Measurements from ENCODE around the gene TENM4. TPM values are rescaled to one million over a fixed set of nuclear protein-coding genes. Genes with fewer than 3 reads are reported as not detected.

Gene TENM4
- polyA plus RNA-seq, 1 experiment, result 5.5 TPM

GRCh38 chr11:79117488-79117887, 323.3 kb downstream of the TENM4 start:
- ChIA-PET CTCF (no interaction called here), POLR2A (no interaction called here)
- no peaks in the 10 kb centered on the region for H3K9me3 ChIP-seq (ENCODE audit: control insufficient read depth, insufficient read depth, low read length)
- no peak overlapping the region for H3K27ac ChIP-seq (ENCODE audit: low read depth, low read length)
- DNase-seq (ENCODE audit: low read depth, low spot score), result no peak
- no peak for TF ChIP-seq CTCF (IDR thresholded peaks at IDR 0.05; ENCODE audit: low read depth, low read length)
- H3K27me3 ChIP-seq (ENCODE audit: control insufficient read depth, insufficient read depth, low read length), result peaks cover 3% of the 10 kb centered on the region
- H3K4me3 ChIP-seq (ENCODE audit: low read depth, low read length), result no peak overlapping the region

DNA sequence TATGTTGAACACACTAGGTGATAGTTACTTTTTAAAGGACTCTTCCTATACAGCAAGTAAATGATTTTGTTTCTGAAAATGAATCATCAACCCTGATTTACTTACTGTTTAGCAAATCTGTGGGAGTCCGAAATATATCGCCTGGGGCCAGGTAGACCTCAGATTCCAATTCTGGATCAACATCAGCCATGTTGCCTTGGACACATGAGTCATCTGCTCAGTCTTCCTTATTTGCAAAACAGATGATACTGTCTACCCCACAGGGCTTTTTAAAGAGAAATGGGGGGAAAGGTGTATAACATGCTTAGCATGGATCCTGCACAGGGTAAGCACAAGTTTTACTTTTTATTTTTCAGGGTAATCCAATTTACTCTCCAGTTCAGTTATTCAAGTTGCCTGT, 324.2 kb downstream of the TENM4 start:
- CTCF ChIA-PET, result interaction anchor here (1.3 kb wide), 1 partner anchor 17 kb away, joined by 3 read pairs; no protein-coding TSS in a partner anchor
- no peaks in the 10 kb centered on the region for H3K9me3 ChIP-seq (ENCODE audit: control insufficient read depth, insufficient read depth, low read length)
- H3K27me3 ChIP-seq (ENCODE audit: control insufficient read depth, insufficient read depth, low read length), result peaks cover 3% of the 10 kb centered on the region
- no peak for TF ChIP-seq CTCF (IDR thresholded peaks at IDR 0.05; ENCODE audit: low read depth, low read length)
- H3K27ac ChIP-seq (ENCODE audit: low read depth, low read length), result no peak overlapping the region
- POLR2A ChIA-PET, result no interaction called here
- no peak for DNase-seq (ENCODE audit: low read depth, low spot score)
- no peak overlapping the region for H3K4me3 ChIP-seq (ENCODE audit: low read depth, low read length)

- no peak overlapping the region for H3K27ac ChIP-seq (ENCODE audit: low read depth, low read length)
- no peak for TF ChIP-seq CTCF (IDR thresholded peaks at IDR 0.05; ENCODE audit: low read depth, low read length)
- no peaks in the 10 kb centered on the region for H3K9me3 ChIP-seq (ENCODE audit: control insufficient read depth, insufficient read depth, low read length)
- H3K27me3 ChIP-seq (ENCODE audit: control insufficient read depth, insufficient read depth, low read length), result peaks cover 3% of the 10 kb centered on the region
- ChIA-PET POLR2A (no interaction called here), CTCF (interaction anchor here (1.0 kb wide), 1 partner anchor 13 kb away, joined by 3 read pairs; no protein-coding TSS in a partner anchor)
- no peak overlapping the region for H3K4me3 ChIP-seq (ENCODE audit: low read depth, low read length)
- DNase-seq (ENCODE audit: low read depth, low spot score), result no peak
Observed at GRCh38 chr11:79113054-79113690, 327.7 kb downstream of the TENM4 start.

- Histone ChIP-seq H3K9me3 (ENCODE audit: control insufficient read depth, insufficient read depth, low read length) (no peaks in the 10 kb centered on the region), H3K27me3 (ENCODE audit: control insufficient read depth, insufficient read depth, low read length) (peaks cover 3% of the 10 kb centered on the region), H3K4me3 (ENCODE audit: low read depth, low read length) (no peak overlapping the region), H3K27ac (ENCODE audit: low read depth, low read length) (no peak overlapping the region)
- DNase-seq (ENCODE audit: low read depth, low spot score), result no peak
- ChIA-PET CTCF (interaction anchor here (1.2 to 3.7 kb wide), 3 partner anchors 10 to 465 kb away, joined by 3 to 22 read pairs (median 4); no protein-coding TSS in a partner anchor), POLR2A (no interaction called here)
- no peak for TF ChIP-seq CTCF (IDR thresholded peaks at IDR 0.05; ENCODE audit: low read depth, low read length)
Observed at GRCh38 chr11:79110796-79111195, 330.0 kb downstream of the TENM4 start.

DNA sequence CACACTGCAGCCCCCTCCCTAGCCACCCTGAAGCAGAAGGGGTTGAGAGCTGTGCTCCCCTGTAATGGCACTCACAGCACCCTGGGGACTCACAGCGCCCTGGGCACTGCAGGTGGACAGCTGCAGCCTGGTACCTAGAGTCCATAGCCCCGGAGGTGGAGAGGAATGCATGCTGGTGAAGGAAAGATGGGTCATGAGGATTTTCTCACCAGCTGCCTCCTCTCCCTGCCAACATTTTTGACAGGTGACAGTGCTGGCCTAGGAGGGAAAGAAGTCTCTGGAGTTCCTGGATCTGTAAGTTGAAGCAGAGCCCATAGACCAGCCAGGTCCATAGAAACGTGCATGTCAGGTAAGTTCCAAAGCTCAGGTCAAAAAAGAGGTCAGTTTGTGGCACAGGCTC, 330.5 kb downstream of the TENM4 start:
- H3K27ac ChIP-seq (ENCODE audit: low read depth, low read length), result no peak overlapping the region
- H3K27me3 ChIP-seq (ENCODE audit: control insufficient read depth, insufficient read depth, low read length), result peaks cover 3% of the 10 kb centered on the region
- no peaks in the 10 kb centered on the region for H3K9me3 ChIP-seq (ENCODE audit: control insufficient read depth, insufficient read depth, low read length)
- POLR2A ChIA-PET, result no interaction called here
- CTCF ChIA-PET, result interaction anchor here (1.2 to 3.7 kb wide), 2 partner anchors 10 to 463 kb away, joined by 3 to 22 read pairs; no protein-coding TSS in a partner anchor
- no peak overlapping the region for H3K4me3 ChIP-seq (ENCODE audit: low read depth, low read length)
- no peak for DNase-seq (ENCODE audit: low read depth, low spot score)
- TF ChIP-seq CTCF (IDR thresholded peaks at IDR 0.05; ENCODE audit: low read depth, low read length), result no peak
